GM12878 (cell line): Measurements from ENCODE around the gene CYP27A1. TPM values are rescaled to one million over a fixed set of nuclear protein-coding genes. Genes with fewer than 3 reads are reported as not detected.

Experiments used
- ASH2L ChIP-seq: fragments of 300-600, 200-600 bp; sonication (generic); IDR thresholded peaks from 2 replicates; pipeline ENCODE4 v1.6.1; 2017; ENCODE audit warnings: low read depth, mild to moderate bottlenecking, borderline replicate concordance
- BHLHE40 ChIP-seq, 2 experiments: fragments of 450-650 bp in 1 of 2; IDR thresholded peaks; 2 replicates each; pipeline ENCODE4 v1.6.1; 2011 to 2017; ENCODE audit warnings: low read depth in 2 of 2, borderline replicate concordance in 1 of 2, improper control_type of control experiment in 1 of 2, low read length in 1 of 2, mild to moderate bottlenecking in 1 of 2
- BMI1 ChIP-seq: fragments of 450-650 bp; IDR thresholded peaks from 2 replicates; pipeline ENCODE4 v1.6.1; 2016; ENCODE audit warnings: mild to moderate bottlenecking, moderate library complexity, borderline replicate concordance
- CBX3 ChIP-seq: fragments of 200-600 bp; sonication (generic); IDR thresholded peaks from 2 replicates; pipeline ENCODE4 v1.6.1; 2016; ENCODE audit warnings: low read depth, borderline replicate concordance
- E2F8 ChIP-seq: fragments of 450-650 bp; IDR thresholded peaks from 2 replicates; pipeline ENCODE4 v1.6.1; 2018; ENCODE audit warnings: mild to moderate bottlenecking, low read depth, moderate library complexity; ENCODE audit not compliant: partially characterized antibody
- ESRRA ChIP-seq: IDR thresholded peaks from 2 replicates; pipeline ENCODE4 v1.6.1; 2012; ENCODE audit warnings: mild to moderate bottlenecking, low read length, improper control_type of control experiment
- FOS ChIP-seq: IDR thresholded peaks from 3 replicates; pipeline ENCODE4 v1.6.1; 2011; ENCODE audit warnings: borderline replicate concordance; ENCODE audit not compliant: insufficient read length; ENCODE audit errors: extremely low read depth
- MLLT1 ChIP-seq: fragments of 450-650 bp; IDR thresholded peaks from 2 replicates; pipeline ENCODE4 v1.6.1; 2016; ENCODE audit warnings: mild to moderate bottlenecking
- NR2C2 ChIP-seq: IDR thresholded peaks from 2 replicates; pipeline ENCODE4 v1.6.1; 2011; ENCODE audit warnings: borderline replicate concordance, low read depth; ENCODE audit not compliant: control insufficient read depth, insufficient read length
- PAX5 ChIP-seq: IDR thresholded peaks from 2 replicates; pipeline ENCODE4 v1.6.1; 2011; ENCODE audit warnings: low read depth, low read length, borderline replicate concordance
- PML ChIP-seq: IDR thresholded peaks from 2 replicates; pipeline ENCODE4 v1.6.1; 2012; ENCODE audit warnings: low read length, inconsistent platforms
- RB1 ChIP-seq: fragments of 450-650 bp; formaldehyde crosslinking; IDR thresholded peaks from 2 replicates; pipeline ENCODE4 v1.6.1; 2017; ENCODE audit warnings: mild to moderate bottlenecking, borderline replicate concordance
- RFX5 ChIP-seq: IDR thresholded peaks from 2 replicates; pipeline ENCODE4 v1.6.1; 2011; ENCODE audit warnings: low read depth, low read length, improper control_type of control experiment
- SIN3A ChIP-seq: IDR thresholded peaks from 2 replicates; pipeline ENCODE4 v1.6.1; 2012; ENCODE audit warnings: low read depth, low read length, improper control_type of control experiment
- SMC3 ChIP-seq: IDR thresholded peaks from 2 replicates; pipeline ENCODE4 v1.6.1; 2011; ENCODE audit warnings: low read length, improper control_type of control experiment, borderline replicate concordance
- SPI1 ChIP-seq: IDR thresholded peaks from 2 replicates; pipeline ENCODE4 v1.6.1; 2011; ENCODE audit warnings: low read depth, mild to moderate bottlenecking, low read length, moderate library complexity, borderline replicate concordance; ENCODE audit not compliant: insufficient read depth
- STAT3 ChIP-seq: IDR thresholded peaks from 2 replicates; pipeline ENCODE4 v1.6.1; 2011; ENCODE audit warnings: low read depth, low read length, improper control_type of control experiment
- ZBTB33 ChIP-seq: fragments of 450-650 bp; IDR thresholded peaks from 2 replicates; pipeline ENCODE4 v1.6.1; 2017; ENCODE audit warnings: mild to moderate bottlenecking
- ZNF592 ChIP-seq: fragments of 450-650 bp; IDR thresholded peaks from 2 replicates; pipeline ENCODE4 v1.6.1; 2017; ENCODE audit warnings: mild to moderate bottlenecking, moderate library complexity
- ZSCAN29 ChIP-seq: fragments of 450-650 bp; IDR thresholded peaks from 2 replicates; pipeline ENCODE4 v1.6.1; 2017; ENCODE audit warnings: mild to moderate bottlenecking, moderate library complexity
- ZZZ3 ChIP-seq: IDR thresholded peaks from 2 replicates; pipeline ENCODE4 v1.6.1; 2011; ENCODE audit warnings: low read depth; ENCODE audit not compliant: control insufficient read depth, insufficient read length
- polyA plus RNA-seq, 11 experiments: library from polyadenylated mRNA; depleted of rRNA in 4 of 11; unstranded in 6 of 11; stranded (reverse) in 5 of 11; fragments of >200 nt; fragmentation: Nextera tagmentation in 4 of 11; fragmentation: Illumina TruSeq in 1 of 11; extraction: Ambion mirVana in 4 of 11; extraction: Trizol in 1 of 11; gene quantifications; 1 replicate in 1 of 11; 2 replicates in 10 of 11; pipeline versions ENCODE4 v1.2.1 to v1.2.3, GENCODE V29; 2011 to 2016; ENCODE audit warnings: inconsistent platforms in 2 of 11, missing spikeins in 2 of 11, low read depth in 1 of 11
- total RNA-seq, 4 experiments: library from RNA; depleted of rRNA in 3 of 4; stranded (reverse); fragments of >200 nt in 3 of 4; fragmentation: Illumina TruSeq in 1 of 4; extraction: Trizol in 1 of 4; gene quantifications; 2 replicates each; pipeline versions ENCODE4 v1.2.1 to v1.2.3, GENCODE V29; 2013 to 2021

The CYP27A1 gene
- total and polyA plus RNA-seq, 10 of the 15 experiments (the other 5 are each of a cell fraction or from before 2014, with no cell fraction given): 0.11 to 0.72 (median 0.18) TPM; not detected in 2

GRCh38 chr2:218743068-218743467, 38.9 kb upstream of the CYP27A1 start (continued):
- TF ChIP-seq E2F8: no peak
- TF ChIP-seq MLLT1: no peak
- no peak for TF ChIP-seq RB1
- TF ChIP-seq CBX3: no peak
- TF ChIP-seq ASH2L: no peak
- no peak for TF ChIP-seq SIN3A
- TF ChIP-seq NR2C2: no peak
- TF ChIP-seq PAX5: no peak
- no peak for TF ChIP-seq STAT3
- no peak for TF ChIP-seq SMC3
- no peak for TF ChIP-seq ZSCAN29
- TF ChIP-seq SPI1: no peak; the same call in 1 of the 2 replicates
- no peak for TF ChIP-seq FOS
- peak in 1 of 2 experiments; percentile 16; a peak in 1 of 4 replicates for TF ChIP-seq BHLHE40 (IDR thresholded peaks at IDR 0.05; ENCODE audit: borderline replicate concordance in 1 of 2, low read depth in 2 of 2, low read length in 1 of 2)
- no peak for TF ChIP-seq ZNF592
- no peak for TF ChIP-seq PML
- TF ChIP-seq ZZZ3: no peak
- 0 out of 2 replicates have a peak, but pooled peaks have one; percentile 15 for TF ChIP-seq BMI1
- TF ChIP-seq ESRRA: no peak
- TF ChIP-seq ZBTB33: no peak
- no peak for TF ChIP-seq RFX5
